Right atrium auricular region (tissue), 2 donors: ENCODE measurements around the gene POU2F3. TPM values are rescaled to one million over a fixed set of nuclear protein-coding genes. Genes with fewer than 3 reads are reported as not detected.

Source experiments
- DNase-seq: peaks from one replicate; pipeline ENCODE4 v3.0.0-alpha.2; 2019; ENCODE audit warnings: low spot score
- H3K27ac ChIP-seq, 2 donors: fragments of 200-600 bp; sonication (generic); 1 replicate in 1 of 2; 2 replicates in 1 of 2; pipeline ENCODE4 v1.5.1; 2016 to 2019
- H3K27me3 ChIP-seq, 2 donors: fragments of 200-600 bp; sonication (generic); one replicate each; pipeline versions ENCODE4 v1.5.1 to v1.6.0; 2017 to 2019
- H3K36me3 ChIP-seq: fragments of 200-600 bp; sonication (generic); one replicate; pipeline ENCODE4 v1.5.1; 2016
- H3K4me1 ChIP-seq, 2 donors: fragments of 200-600 bp; sonication (generic); one replicate each; pipeline versions ENCODE4 v1.5.1 to v1.6.0; 2017 to 2019
- H3K4me3 ChIP-seq, 2 donors: fragments of 200-600 bp; sonication (generic); 1 replicate in 1 of 2; 2 replicates in 1 of 2; pipeline ENCODE4 v1.5.1; 2017 to 2019; ENCODE audit warnings: mild to moderate bottlenecking in 1 of 2, moderate library complexity in 1 of 2
- H3K9me3 ChIP-seq, 2 donors: fragments of 200-600 bp; sonication (generic); one replicate each; pipeline ENCODE4 v1.5.1; 2019
- total RNA-seq, 2 donors: library from RNA; depleted of rRNA; stranded (reverse); fragments of >200 nt; gene quantifications; one replicate each; pipeline ENCODE4 v1.1.0, GENCODE V29; 2016
- TF ChIP-seq, protein P1 (sequence below), 2 donors: fragments of 200-600 bp; sonication (generic); IDR thresholded peaks; one replicate each; pipeline ENCODE4 v1.5.1; 2019; ENCODE audit warnings: antibody characterized with exemption in 2 of 2

Gene POU2F3
- total RNA-seq, 2 donors from 2014 or later, result not detected

GRCh38 chr11:120229451-120230424 lies 10.2 kb upstream of the POU2F3 start:
- Histone ChIP-seq H3K36me3 (no peaks in the 10 kb centered on the region), H3K27me3 (no peaks in the 10 kb centered on the region), H3K4me3 (no peak overlapping the region), H3K4me1 (peaks cover 0 to 16% of the 10 kb centered on the region in 2 donors), H3K9me3 (no peaks in the 10 kb centered on the region), H3K27ac (no peak overlapping the region)
- TF ChIP-seq, protein P1, sequence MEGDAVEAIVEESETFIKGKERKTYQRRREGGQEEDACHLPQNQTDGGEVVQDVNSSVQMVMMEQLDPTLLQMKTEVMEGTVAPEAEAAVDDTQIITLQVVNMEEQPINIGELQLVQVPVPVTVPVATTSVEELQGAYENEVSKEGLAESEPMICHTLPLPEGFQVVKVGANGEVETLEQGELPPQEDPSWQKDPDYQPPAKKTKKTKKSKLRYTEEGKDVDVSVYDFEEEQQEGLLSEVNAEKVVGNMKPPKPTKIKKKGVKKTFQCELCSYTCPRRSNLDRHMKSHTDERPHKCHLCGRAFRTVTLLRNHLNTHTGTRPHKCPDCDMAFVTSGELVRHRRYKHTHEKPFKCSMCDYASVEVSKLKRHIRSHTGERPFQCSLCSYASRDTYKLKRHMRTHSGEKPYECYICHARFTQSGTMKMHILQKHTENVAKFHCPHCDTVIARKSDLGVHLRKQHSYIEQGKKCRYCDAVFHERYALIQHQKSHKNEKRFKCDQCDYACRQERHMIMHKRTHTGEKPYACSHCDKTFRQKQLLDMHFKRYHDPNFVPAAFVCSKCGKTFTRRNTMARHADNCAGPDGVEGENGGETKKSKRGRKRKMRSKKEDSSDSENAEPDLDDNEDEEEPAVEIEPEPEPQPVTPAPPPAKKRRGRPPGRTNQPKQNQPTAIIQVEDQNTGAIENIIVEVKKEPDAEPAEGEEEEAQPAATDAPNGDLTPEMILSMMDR (IDR thresholded peaks at IDR 0.05), result peak; percentile 69 to 80
- no peak for DNase-seq

- TF ChIP-seq, protein P1 (IDR thresholded peaks at IDR 0.05), result no peak
- Histone ChIP-seq H3K9me3 (no peaks in the 10 kb centered on the region), H3K4me1 (peaks cover 0 to 8% of the 10 kb centered on the region in 2 donors), H3K36me3 (no peaks in the 10 kb centered on the region), H3K27me3 (no peaks in the 10 kb centered on the region), H3K27ac (no peak overlapping the region), H3K4me3 (no peak overlapping the region)
- no peak for DNase-seq
Measured at GRCh38 chr11:120230433-120231071, 9.4 kb upstream of the POU2F3 start.

DNA sequence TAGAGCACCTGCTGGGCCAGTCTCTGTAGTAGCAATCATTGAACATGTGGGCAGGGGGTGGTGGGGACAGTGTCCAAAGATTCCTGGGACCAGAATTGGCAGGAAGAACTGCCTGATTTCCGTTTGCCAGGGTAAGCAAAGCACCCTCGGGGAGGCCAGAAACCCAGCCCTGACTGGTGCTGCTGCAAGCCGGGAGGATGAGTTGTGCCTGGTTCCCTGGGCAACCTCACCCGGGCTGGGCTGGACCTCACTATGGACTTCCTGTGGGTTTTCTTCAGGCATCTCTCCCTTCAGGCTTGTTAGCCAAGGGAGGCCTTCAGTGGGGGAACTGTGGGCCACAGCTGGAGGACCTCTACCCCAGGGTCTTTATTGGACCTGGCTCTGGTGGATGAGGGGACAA lies 8.0 kb upstream of the POU2F3 start:
- Histone ChIP-seq H3K27me3 (no peaks in the 10 kb centered on the region), H3K9me3 (no peaks in the 10 kb centered on the region), H3K36me3 (no peaks in the 10 kb centered on the region), H3K4me3 (no peak overlapping the region), H3K4me1 (no peaks in the 10 kb centered on the region), H3K27ac (no peak overlapping the region)
- no peak for DNase-seq
- TF ChIP-seq, protein P1 (IDR thresholded peaks at IDR 0.05), result no peak

DNA sequence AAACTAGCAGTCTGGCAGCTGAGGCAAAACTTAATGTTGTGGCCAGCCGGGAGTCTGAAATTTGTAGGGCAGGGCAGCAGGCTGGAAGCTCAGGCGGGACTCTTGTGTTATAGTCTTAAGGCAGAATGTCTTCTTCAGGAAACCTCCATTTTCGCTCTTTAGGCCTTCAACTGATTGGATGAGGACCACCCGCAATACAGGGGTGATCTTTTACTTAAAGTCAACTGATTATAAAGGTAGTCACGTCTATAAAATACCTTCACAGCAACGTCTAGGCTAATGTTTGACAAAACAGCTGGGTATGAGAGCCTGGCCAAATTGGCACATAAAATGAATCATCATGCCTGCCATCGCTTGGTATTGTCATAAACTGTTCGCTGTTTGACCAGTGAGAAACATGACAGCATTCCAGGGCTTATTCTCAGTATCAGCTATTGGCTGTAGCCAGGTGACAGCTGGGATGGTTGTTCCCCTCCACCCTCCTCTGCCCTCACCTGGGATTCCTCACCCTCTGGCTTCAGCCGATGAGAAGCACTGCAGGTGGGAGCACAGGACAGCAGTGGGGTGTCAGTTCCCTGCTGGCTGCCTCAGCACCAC lies 6.6 kb upstream of the POU2F3 start:
- H3K9me3 ChIP-seq, result no peaks in the 10 kb centered on the region
- TF ChIP-seq, protein P1 (IDR thresholded peaks at IDR 0.05), result no peak
- no peak overlapping the region for H3K4me3 ChIP-seq
- no peaks in the 10 kb centered on the region for H3K27me3 ChIP-seq
- DNase-seq, result no peak
- H3K36me3 ChIP-seq, result no peaks in the 10 kb centered on the region
- H3K4me1 ChIP-seq, result no peaks in the 10 kb centered on the region
- no peak overlapping the region for H3K27ac ChIP-seq

DNA sequence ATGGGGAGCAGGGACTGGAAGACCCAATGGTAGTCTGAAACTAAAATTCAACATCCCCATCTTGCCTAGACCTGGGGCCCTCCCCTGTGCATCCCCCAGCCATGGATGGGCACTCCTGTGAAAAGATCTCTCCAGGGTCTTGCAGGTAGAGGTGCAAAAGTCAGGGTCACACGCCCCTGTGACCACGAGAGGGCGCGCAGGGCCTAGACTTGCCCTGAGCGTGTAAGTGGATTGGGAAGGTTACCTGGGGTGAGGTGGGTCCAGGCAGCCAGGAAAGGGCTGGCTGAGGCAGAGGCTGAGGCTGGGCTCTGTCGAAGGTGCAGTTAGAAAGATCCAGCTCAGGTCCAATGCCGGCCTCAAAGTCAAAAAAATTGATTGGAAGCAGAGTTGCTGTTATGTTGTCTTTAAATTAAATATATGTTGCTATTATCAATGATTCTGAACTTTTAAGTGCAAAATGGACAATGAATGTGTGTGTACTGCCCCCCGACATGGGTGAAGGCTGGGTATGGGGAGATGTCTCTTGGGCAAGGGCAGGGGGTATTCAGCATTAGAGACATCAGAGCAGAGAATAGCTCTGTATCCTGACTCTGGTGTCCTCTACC lies 4.8 kb upstream of the POU2F3 start:
- Histone ChIP-seq H3K9me3 (no peaks in the 10 kb centered on the region), H3K4me1 (peaks cover 0 to 6% of the 10 kb centered on the region in 2 donors), H3K27me3 (no peaks in the 10 kb centered on the region), H3K36me3 (no peaks in the 10 kb centered on the region), H3K27ac (no peak overlapping the region), H3K4me3 (no peak overlapping the region)
- no peak for DNase-seq
- TF ChIP-seq, protein P1 (IDR thresholded peaks at IDR 0.05), result peak; percentile 61 to 82
